Bone marrow (tissue), 2 donors: Measurements from ENCODE around the gene DCAF5.
A peak's percentile ranks its signal among the peaks of the same experiment; 100 is the strongest.
"Not testable (repeated sequence)": the region's sequence is repeated elsewhere in the genome, so short reads cannot be mapped to it uniquely, and the experiment has no call there.

Experiments used
- DNase-seq, 2 donors: peaks; one replicate each; lab custom pipeline; 2025; lab: John Stamatoyannopoulos, UW

The DCAF5 gene

GRCh38 chr14:69042787-69043444, 110.0 kb downstream of the DCAF5 start:
- DNase-seq = peak in 1 of 2 donors; percentile 19

GRCh38 chr14:69042299-69042698, 110.6 kb downstream of the DCAF5 start:
- no peak for DNase-seq

- DNase-seq = no peak
Observed at GRCh38 chr14:69041783-69042182, 111.1 kb downstream of the DCAF5 start.

- DNase-seq = no peak
Observed at GRCh38 chr14:69040353-69040752, 112.6 kb downstream of the DCAF5 start.

GRCh38 chr14:69039288-69039628, 113.7 kb downstream of the DCAF5 start:
- DNase-seq = no peak

- DNase-seq = peak in 1 of 2 donors; percentile 17
Observed at GRCh38 chr14:69038455-69039287, 114.2 kb downstream of the DCAF5 start.

- no peak for DNase-seq
Observed at GRCh38 chr14:69037790-69038454, 115.0 kb downstream of the DCAF5 start.

GRCh38 chr14:69036757-69037506, 116.0 kb downstream of the DCAF5 start:
- DNase-seq = no peak

GRCh38 chr14:69034612-69035262, 118.2 kb downstream of the DCAF5 start:
- DNase-seq = no peak

GRCh38 chr14:69027242-69027913, 125.5 kb downstream of the DCAF5 start:
- no peak for DNase-seq

- DNase-seq = no peak
Observed at GRCh38 chr14:69023035-69023434, 129.9 kb downstream of the DCAF5 start.

GRCh38 chr14:69022093-69022492, 130.8 kb downstream of the DCAF5 start:
- DNase-seq = not testable (repeated sequence)

- DNase-seq = no peak
Observed at GRCh38 chr14:69017706-69018105, 135.2 kb downstream of the DCAF5 start.

- DNase-seq = no peak
Observed at GRCh38 chr14:69014829-69015259, 138.1 kb downstream of the DCAF5 start.

GRCh38 chr14:69013943-69014782, 138.8 kb downstream of the DCAF5 start:
- peak; percentile 25 to 56 for DNase-seq

GRCh38 chr14:69012256-69012953, 140.5 kb downstream of the DCAF5 start:
- no peak for DNase-seq

- DNase-seq = no peak
Observed at GRCh38 chr14:69010648-69011047, 142.3 kb downstream of the DCAF5 start.

- no peak for DNase-seq
Observed at GRCh38 chr14:69008421-69008884, 144.5 kb downstream of the DCAF5 start.

- no peak for DNase-seq
Observed at GRCh38 chr14:69006346-69006745, 146.6 kb downstream of the DCAF5 start.
